ENCODE data around the gene GUCY1A2. TPM values are rescaled to one million over a fixed set of nuclear protein-coding genes. Genes with fewer than 3 reads are reported as not detected.

GUCY1A2 gene
- total and polyA plus RNA-seq, 7 donors = 0.57 to 18.5 (median 9.4) TPM

DNA sequence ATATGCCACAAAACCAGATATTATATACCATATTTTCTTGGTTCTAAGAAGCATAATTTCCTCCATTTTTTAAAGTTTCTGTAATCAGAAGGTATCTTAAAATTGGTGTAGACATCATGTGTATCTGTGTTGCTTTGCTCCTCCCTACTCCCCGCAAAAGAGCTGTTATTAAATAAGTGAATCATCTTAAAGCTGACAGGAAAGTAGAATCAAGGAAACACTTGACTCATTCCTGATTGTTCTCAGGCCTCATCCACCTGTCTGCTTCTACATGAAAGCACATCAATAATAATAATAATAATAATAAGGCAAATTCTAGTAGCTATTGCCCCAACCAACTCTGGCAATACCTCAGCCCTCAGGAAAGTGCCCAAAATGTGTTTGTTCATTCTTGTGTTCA lies 26.2 kb upstream of the GUCY1A2 start:
- no peaks in the 10 kb centered on the region for H3K27me3 ChIP-seq (ENCODE audit: insufficient read depth in 3 of 3, low read length in 2 of 3)
- no peak overlapping the region for H3K27ac ChIP-seq
- H3K4me1 ChIP-seq = no peaks in the 10 kb centered on the region
- no peak for TF ChIP-seq CTCF (IDR thresholded peaks at IDR 0.05)
- ATAC-seq (no peak), DNase-seq (no peak)
- 97 to 100% (median 99%) methylated on average over 1 of the region's 1 CpG for WGBS, 3 donors
- no peaks in the 10 kb centered on the region for H3K36me3 ChIP-seq (ENCODE audit: insufficient read depth in 1 of 2, low read depth in 1 of 2)
- intact Hi-C loops (cut with DNase I) = no loop called here
- no peak overlapping the region for H3K4me3 ChIP-seq
- no peaks in the 10 kb centered on the region for H3K9me3 ChIP-seq

- WGBS, 3 donors = 65 to 75% (median 75%) methylated on average over 4 of the region's 4 CpGs
- TF ChIP-seq CTCF (IDR thresholded peaks at IDR 0.05) = no peak
- Histone ChIP-seq H3K36me3 (ENCODE audit: insufficient read depth in 1 of 2, low read depth in 1 of 2) (no peaks in the 10 kb centered on the region), H3K27me3 (ENCODE audit: insufficient read depth in 3 of 3, low read length in 2 of 3) (no peaks in the 10 kb centered on the region), H3K9me3 (no peaks in the 10 kb centered on the region), H3K4me1 (no peaks in the 10 kb centered on the region), H3K27ac (no peak overlapping the region), H3K4me3 (no peak overlapping the region)
- ATAC-seq (no peak), DNase-seq (no peak)
- intact Hi-C loops (cut with DNase I) = no loop called here
Measured at GRCh38 chr11:107043242-107044006, 25.1 kb upstream of the GUCY1A2 start.

DNA sequence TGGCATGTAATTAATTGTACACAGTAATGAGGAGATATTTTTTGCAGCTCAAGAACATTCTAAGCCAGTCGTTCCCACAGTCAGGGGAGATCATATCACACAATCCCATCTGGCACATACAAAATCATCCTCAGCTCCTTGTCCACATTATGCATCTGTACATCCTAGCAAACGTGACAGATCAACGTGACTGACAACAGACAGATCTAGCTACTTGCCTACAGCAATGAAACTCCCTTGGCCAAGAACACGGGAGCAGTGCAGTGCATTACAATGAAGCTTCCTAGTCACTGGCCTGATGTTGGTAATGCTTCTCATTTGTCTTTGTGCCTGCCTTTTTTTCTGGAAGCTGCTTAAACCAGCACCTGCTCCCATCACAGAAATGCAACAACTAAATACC lies 24.5 kb upstream of the GUCY1A2 start:
- no peak overlapping the region for H3K27ac ChIP-seq
- H3K4me1 ChIP-seq = no peaks in the 10 kb centered on the region
- ATAC-seq (no peak), DNase-seq (no peak)
- H3K9me3 ChIP-seq = no peaks in the 10 kb centered on the region
- H3K36me3 ChIP-seq (ENCODE audit: insufficient read depth in 1 of 2, low read depth in 1 of 2) = no peaks in the 10 kb centered on the region
- WGBS, 3 donors = 36 to 50% (median 48%) methylated on average over 4 of the region's 4 CpGs
- TF ChIP-seq CTCF (IDR thresholded peaks at IDR 0.05) = no peak
- H3K27me3 ChIP-seq (ENCODE audit: insufficient read depth in 3 of 3, low read length in 2 of 3) = no peaks in the 10 kb centered on the region
- no peak overlapping the region for H3K4me3 ChIP-seq
- intact Hi-C loops (cut with DNase I) = no loop called here

- Histone ChIP-seq H3K27me3 (ENCODE audit: insufficient read depth in 3 of 3, low read length in 2 of 3) (no peaks in the 10 kb centered on the region), H3K27ac (no peak overlapping the region), H3K4me3 (no peak overlapping the region), H3K9me3 (no peaks in the 10 kb centered on the region), H3K36me3 (ENCODE audit: insufficient read depth in 1 of 2, low read depth in 1 of 2) (no peaks in the 10 kb centered on the region), H3K4me1 (no peaks in the 10 kb centered on the region)
- DNase-seq (no peak), ATAC-seq (no peak)
- 93 to 95% (median 93%) methylated on average over 1 of the region's 1 CpG for WGBS, 3 donors
- no peak for TF ChIP-seq CTCF (IDR thresholded peaks at IDR 0.05)
- intact Hi-C loops (cut with DNase I) = no loop called here
Measured at GRCh38 chr11:107041088-107041444, 22.8 kb upstream of the GUCY1A2 start.

All from psoas muscle (tissue), 8 donors.